Endothelial cell of umbilical vein (primary cell): ENCODE data around the gene OVOL1. TPM values are rescaled to one million over a fixed set of nuclear protein-coding genes. Genes with fewer than 3 reads are reported as not detected.

ENCODE experiments used
- BruUV-seq: library from RNA; stranded (reverse); fragments of 400-500 nt; replicated peaks from 2 replicates; lab custom pipeline; 2021; lab: Mats Ljungman, UMichigan
- CTCF ChIA-PET: fragments of 300-600, 350-600 bp; sonication (Branson Sonifier 250); formaldehyde crosslinking; loops from one replicate; lab custom pipeline; 2021; ENCODE audit warnings: antibody characterized with exemption, inconsistent platforms; lab: Charles Lee
- POLR2A ChIA-PET: fragments of 300-600, 350-600 bp; sonication (Branson Sonifier 250); formaldehyde crosslinking; loops from one replicate; lab custom pipeline; 2021; ENCODE audit warnings: antibody characterized with exemption, inconsistent platforms; lab: Charles Lee
- DNase-seq: peaks from one replicate; pipeline ENCODE4 v3.0.0-alpha.2; 2011; ENCODE audit warnings: low read depth, low spot score
- FAIRE-seq: peaks from 2 replicates; lab custom pipeline; 2011; peaks lifted over from hg19 to GRCh38; lab: Jason Lieb, UNC
- H2AFZ ChIP-seq: 2 replicates; pipeline ENCODE4 v1.6.0; 2012; ENCODE audit warnings: low read depth, low read length, control low read depth, inconsistent platforms
- H3K27ac ChIP-seq: 2 replicates; pipeline ENCODE4 v1.5.1; 2011; ENCODE audit warnings: low read depth, mild to moderate bottlenecking, control low read depth, low read length, moderate library complexity; ENCODE audit not compliant: insufficient read depth
- H3K27me3 ChIP-seq, 2 experiments: 2 replicates each; pipeline versions ENCODE4 v1.6.0 to v1.6.1; 2011; ENCODE audit warnings: low read length in 2 of 2, mixed read lengths in 1 of 2; ENCODE audit not compliant: control insufficient read depth in 2 of 2, insufficient read depth in 2 of 2
- H3K36me3 ChIP-seq, 2 experiments: 2 replicates in 1 of 2; 3 replicates in 1 of 2; pipeline ENCODE4 v1.5.1; 2011; ENCODE audit warnings: low read length in 2 of 2, mild to moderate bottlenecking in 1 of 2, moderate library complexity in 1 of 2; ENCODE audit not compliant: control insufficient read depth in 2 of 2, insufficient read depth in 2 of 2; ENCODE audit errors: extremely low read depth in 1 of 2
- H3K4me1 ChIP-seq: 3 replicates; pipeline ENCODE4 v1.5.1; 2011; ENCODE audit warnings: mild to moderate bottlenecking, low read length; ENCODE audit not compliant: control insufficient read depth, insufficient read depth; ENCODE audit errors: extremely low read depth
- H3K4me2 ChIP-seq: 2 replicates; pipeline ENCODE4 v1.6.1; 2011; ENCODE audit warnings: low read length, control low read depth, mixed read lengths; ENCODE audit not compliant: insufficient read depth
- H3K4me3 ChIP-seq, 3 experiments: fragments of 200-600 bp in 1 of 3; sonication (generic), shearing (Covaris generic) in 1 of 3; replicated peaks in 1 of 3; 2 replicates each; pipeline ENCODE4 v1.5.1; 2011 to 2016; ENCODE audit warnings: control low read depth in 3 of 3, low read length in 3 of 3, mild to moderate bottlenecking in 2 of 3, inconsistent platforms in 1 of 3, low read depth in 1 of 3, moderate library complexity in 1 of 3; ENCODE audit not compliant: insufficient read depth in 1 of 3
- H3K79me2 ChIP-seq: 2 replicates; pipeline ENCODE4 v1.6.0; 2012; ENCODE audit warnings: low read length, inconsistent platforms; ENCODE audit not compliant: control insufficient read depth, insufficient read depth
- H3K9ac ChIP-seq: replicated peaks from 2 replicates; pipeline ENCODE3; 2011; ENCODE audit warnings: low read length, control low read depth; ENCODE audit not compliant: insufficient read depth; ENCODE audit errors: extremely low read depth
- H3K9me1 ChIP-seq: replicated peaks from 3 replicates; pipeline ENCODE4 v1.6.0; 2011; ENCODE audit warnings: mild to moderate bottlenecking, low read length; ENCODE audit not compliant: control insufficient read depth, insufficient read depth; ENCODE audit errors: extremely low read depth
- H3K9me3 ChIP-seq: replicated peaks from 2 replicates; pipeline ENCODE4 v1.5.1; 2012; ENCODE audit warnings: low read length, inconsistent platforms; ENCODE audit not compliant: control insufficient read depth, insufficient read depth
- H4K20me1 ChIP-seq: replicated peaks from 2 replicates; pipeline ENCODE3; 2011; ENCODE audit warnings: mild to moderate bottlenecking, low read length; ENCODE audit not compliant: control insufficient read depth, insufficient read depth; ENCODE audit errors: extremely low read depth
- EZH2 ChIP-seq: IDR thresholded peaks from 2 replicates; pipeline ENCODE4 v1.6.1; 2012; ENCODE audit warnings: borderline replicate concordance, low read depth, mild to moderate bottlenecking, moderate library complexity, low read length, inconsistent platforms; ENCODE audit not compliant: severe bottlenecking
- FOS ChIP-seq: IDR thresholded peaks from 2 replicates; pipeline ENCODE4 v1.6.1; 2011; ENCODE audit warnings: mild to moderate bottlenecking, low read length, moderate library complexity, borderline replicate concordance; ENCODE audit not compliant: insufficient read depth
- GATA2 ChIP-seq: IDR thresholded peaks from 2 replicates; pipeline ENCODE4 v1.7.0; 2011; ENCODE audit warnings: low read depth, mild to moderate bottlenecking, moderate library complexity, mixed read lengths, low read length; ENCODE audit not compliant: insufficient read length, insufficient read depth
- JUN ChIP-seq: IDR thresholded peaks from 2 replicates; pipeline ENCODE4 v1.6.1; 2011; ENCODE audit warnings: borderline replicate concordance, low read depth; ENCODE audit not compliant: insufficient read length, insufficient read depth
- POLR2A ChIP-seq: IDR thresholded peaks from 2 replicates; pipeline ENCODE4 v1.6.1; 2012; ENCODE audit warnings: low read depth, mild to moderate bottlenecking, control low read depth, low read length
- dilution Hi-C: fragments of 300-500 bp; cut with MboI; formaldehyde crosslinking; loops from one replicate; pipeline ENCODE4 v1.15.0; 2019; ENCODE audit warnings: low sequenced_read_pairs; ENCODE audit not compliant: extremely low pct_ligation_motif_present
- intact Hi-C: fragments of 100-400 bp; cut with micrococcal nuclease; formaldehyde crosslinking; loops from one replicate; pipeline ENCODE4 v1.10.0; 2022
- polyA plus RNA-seq, 4 experiments: library from polyadenylated mRNA; depleted of rRNA in 3 of 4; stranded (reverse) in 3 of 4; unstranded in 1 of 4; fragments of >200 nt; gene quantifications; 2 replicates each; pipeline versions ENCODE4 v1.2.1 to v1.2.3, GENCODE V29; 2011 to 2012; ENCODE audit warnings: missing spikeins in 1 of 4
- total RNA-seq: library from RNA; stranded (reverse); gene quantifications from 2 replicates; pipeline ENCODE4 v1.2.3, GENCODE V29; 2021
- TF ChIP-seq, protein P1 (sequence below), 2 donors: IDR thresholded peaks; 1 replicate in 1 of 2; 2 replicates in 1 of 2; pipeline ENCODE4 v1.5.1; 2011; ENCODE audit warnings: low read length in 2 of 2, mild to moderate bottlenecking in 2 of 2, moderate library complexity in 2 of 2, control low read depth in 1 of 2, inconsistent platforms in 1 of 2, low read depth in 1 of 2; ENCODE audit not compliant: insufficient read depth in 1 of 2; ENCODE audit errors: extremely low read depth in 1 of 2
- TF ChIP-seq, protein P2 (sequence below): IDR thresholded peaks from 2 replicates; pipeline ENCODE4 v1.6.1; 2011; ENCODE audit not compliant: insufficient read depth, insufficient read length

OVOL1 gene
- total and polyA plus RNA-seq, 2 donors (not counting 3 experiments of a cell fraction or from before 2014, with no cell fraction given) = not detected

DNA sequence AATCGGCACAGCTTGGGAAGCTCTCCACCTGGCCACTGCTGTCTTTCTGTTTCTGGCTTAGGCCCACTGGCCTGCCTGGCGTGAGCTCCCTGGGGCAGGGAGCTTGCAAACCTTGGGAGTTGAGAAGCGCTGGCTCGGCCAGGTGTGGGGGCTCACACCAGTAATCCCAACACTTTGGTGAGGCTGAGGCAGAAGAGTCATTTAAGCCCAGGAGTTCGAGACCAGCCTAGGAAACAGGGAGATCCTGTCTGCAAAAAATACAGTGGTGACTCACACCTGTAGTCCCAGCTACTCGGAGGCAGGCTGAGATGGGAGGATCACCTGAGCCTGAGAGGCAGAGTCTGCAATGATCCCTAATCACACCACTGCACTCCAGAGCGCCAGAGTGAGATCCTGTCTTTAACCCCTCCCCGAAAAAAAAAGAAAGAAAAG lies 10.1 kb upstream of the OVOL1 start:
- FAIRE-seq = no peak
- intact Hi-C loops (no loop called here), dilution Hi-C loops (no loop called here)
- Histone ChIP-seq H3K27ac (no peak overlapping the region), H3K79me2 (peaks cover 24% of the 10 kb centered on the region), H3K4me2 (no peak overlapping the region), H3K9ac (no peak overlapping the region), H2AFZ (no peak overlapping the region), H3K9me1 (no peaks in the 10 kb centered on the region), H3K27me3 (no peaks in the 10 kb centered on the region), H3K9me3 (no peaks in the 10 kb centered on the region), H3K4me3 (no peak overlapping the region), H4K20me1 (no peaks in the 10 kb centered on the region), H3K36me3 (peaks cover 12 to 14% of the 10 kb centered on the region in 2 experiments), H3K4me1 (peaks cover 5% of the 10 kb centered on the region)
- DNase-seq = no peak
- TF ChIP-seq, protein P1, sequence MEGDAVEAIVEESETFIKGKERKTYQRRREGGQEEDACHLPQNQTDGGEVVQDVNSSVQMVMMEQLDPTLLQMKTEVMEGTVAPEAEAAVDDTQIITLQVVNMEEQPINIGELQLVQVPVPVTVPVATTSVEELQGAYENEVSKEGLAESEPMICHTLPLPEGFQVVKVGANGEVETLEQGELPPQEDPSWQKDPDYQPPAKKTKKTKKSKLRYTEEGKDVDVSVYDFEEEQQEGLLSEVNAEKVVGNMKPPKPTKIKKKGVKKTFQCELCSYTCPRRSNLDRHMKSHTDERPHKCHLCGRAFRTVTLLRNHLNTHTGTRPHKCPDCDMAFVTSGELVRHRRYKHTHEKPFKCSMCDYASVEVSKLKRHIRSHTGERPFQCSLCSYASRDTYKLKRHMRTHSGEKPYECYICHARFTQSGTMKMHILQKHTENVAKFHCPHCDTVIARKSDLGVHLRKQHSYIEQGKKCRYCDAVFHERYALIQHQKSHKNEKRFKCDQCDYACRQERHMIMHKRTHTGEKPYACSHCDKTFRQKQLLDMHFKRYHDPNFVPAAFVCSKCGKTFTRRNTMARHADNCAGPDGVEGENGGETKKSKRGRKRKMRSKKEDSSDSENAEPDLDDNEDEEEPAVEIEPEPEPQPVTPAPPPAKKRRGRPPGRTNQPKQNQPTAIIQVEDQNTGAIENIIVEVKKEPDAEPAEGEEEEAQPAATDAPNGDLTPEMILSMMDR (IDR thresholded peaks at IDR 0.05; ENCODE audit: extremely low read depth in 1 of 2, insufficient read depth in 1 of 2, low read depth in 1 of 2, low read length in 2 of 2) = no peak
- TF ChIP-seq, protein P2, sequence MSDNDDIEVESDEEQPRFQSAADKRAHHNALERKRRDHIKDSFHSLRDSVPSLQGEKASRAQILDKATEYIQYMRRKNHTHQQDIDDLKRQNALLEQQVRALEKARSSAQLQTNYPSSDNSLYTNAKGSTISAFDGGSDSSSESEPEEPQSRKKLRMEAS = no peak
- TF ChIP-seq GATA2 (no peak), EZH2 (no peak), FOS (no peak), JUN (no peak), POLR2A (no peak)
- TSS peak; percentile 1 for BruUV-seq
- CTCF ChIA-PET = interaction anchor here (1.8 to 3.7 kb wide), 2 partner anchors 9 to 41 kb away, joined by 6 to 10 read pairs; no protein-coding TSS in a partner anchor
- POLR2A ChIA-PET = interaction anchor here (0.6 kb wide), 1 partner anchor 41 kb away, joined by 5 read pairs; no protein-coding TSS in a partner anchor
